Retinal pigment epithelial cell (primary cell): Measurements from ENCODE around the gene MTFMT.

Experiments used
- DNase-seq: peaks from one replicate; pipeline ENCODE4 v3.0.0-alpha.2; 2010; ENCODE audit warnings: low read depth
- H3K4me3 ChIP-seq: 2 replicates; pipeline ENCODE4 v1.5.1; 2011; ENCODE audit warnings: mild to moderate bottlenecking, low read length, control low read depth, moderate library complexity
- CTCF ChIP-seq: conservative IDR thresholded peaks from 2 replicates; pipeline ENCODE4 v1.5.1; 2011; ENCODE audit warnings: low read depth, low read length, control low read depth, inconsistent platforms

The MTFMT gene

GRCh38 chr15:64969401-64969800 is 60.0 kb downstream of the MTFMT start:
- no peak overlapping the region for H3K4me3 ChIP-seq
- TF ChIP-seq CTCF = no peak
- DNase-seq = no peak

GRCh38 chr15:64961013-64961412 is 68.4 kb downstream of the MTFMT start:
- TF ChIP-seq CTCF = peak; percentile 6
- no peak for DNase-seq

GRCh38 chr15:64960153-64960552 is 69.3 kb downstream of the MTFMT start:
- TF ChIP-seq CTCF = no peak
- DNase-seq = no peak
- no peak overlapping the region for H3K4me3 ChIP-seq

More at GRCh38 chr15:64961013-64961412, 68.4 kb downstream of the MTFMT start:
- no peak overlapping the region for H3K4me3 ChIP-seq

- H3K4me3 ChIP-seq = no peak overlapping the region
- no peak for TF ChIP-seq CTCF
- no peak for DNase-seq
Measured at GRCh38 chr15:64959128-64959527, 70.3 kb downstream of the MTFMT start.

DNA sequence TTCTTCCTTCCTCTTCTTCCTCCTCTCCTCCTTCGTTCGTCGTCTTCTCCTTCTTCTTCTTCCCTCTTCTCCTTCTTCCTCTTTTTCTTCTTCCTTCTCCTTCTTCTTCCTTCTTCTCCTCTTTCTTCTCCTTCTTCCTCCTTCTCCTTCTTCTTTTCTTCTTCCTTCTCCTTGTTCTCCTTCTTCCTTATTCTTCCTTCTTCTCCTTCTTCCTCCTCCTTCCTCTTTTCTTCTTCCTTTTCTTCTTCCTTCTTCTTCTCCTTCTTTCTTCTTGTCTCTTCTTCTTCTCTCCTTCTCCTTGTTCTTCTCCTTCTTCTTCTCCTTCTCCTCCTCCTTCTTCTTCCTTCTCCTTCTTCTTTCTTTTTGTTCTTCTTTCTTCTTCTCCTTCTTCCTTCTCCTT is 75.0 kb downstream of the MTFMT start:
- H3K4me3 ChIP-seq = no peak overlapping the region
- no peak for TF ChIP-seq CTCF
- DNase-seq = no peak

DNA sequence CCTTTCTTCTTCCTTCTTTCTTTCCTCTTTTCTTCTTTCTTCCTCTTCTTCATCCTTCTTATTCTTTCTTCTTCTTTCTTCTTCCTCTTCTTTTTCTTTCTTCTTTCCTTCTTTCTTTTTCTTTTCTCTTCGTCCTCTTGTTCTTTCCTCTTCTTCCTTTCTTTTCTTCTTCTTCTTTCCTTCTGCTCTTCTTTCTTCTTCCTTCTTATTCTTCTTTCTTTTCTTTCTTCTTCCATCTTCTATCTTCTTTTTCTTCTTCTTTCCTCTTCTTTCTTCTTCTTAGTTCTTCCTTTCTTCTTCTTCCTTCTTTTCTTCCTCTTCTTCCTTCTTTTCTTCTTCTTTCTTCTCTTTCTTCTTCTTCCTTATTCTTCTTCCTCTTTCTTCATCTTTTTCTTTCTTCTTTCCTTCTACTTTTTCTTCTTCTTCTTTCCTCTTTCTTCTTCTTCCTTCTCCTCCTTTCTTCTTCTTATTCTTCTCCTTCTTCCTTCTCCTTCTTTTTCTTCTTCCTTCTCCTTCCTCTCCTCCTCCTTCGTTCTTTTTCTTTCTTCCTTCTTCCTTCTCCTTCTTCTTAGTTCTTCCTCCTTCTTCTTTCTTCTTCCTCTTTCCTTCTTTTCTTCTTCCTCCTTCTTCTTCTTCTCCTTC is 77.5 kb downstream of the MTFMT start:
- DNase-seq = no peak
- TF ChIP-seq CTCF = no peak
- H3K4me3 ChIP-seq = no peak overlapping the region
